Tibial nerve (tissue), 3 donors: Measurements from ENCODE around the gene CORO7.

Source experiments
- CTCF ChIP-seq, 5 experiments: fragments of 200-600 bp in 3 of 5; fragments of 450-650 bp in 2 of 5; sonication (generic) in 3 of 5; IDR thresholded peaks; one replicate each; pipeline ENCODE4 v1.5.1; 2016 to 2019; ENCODE audit warnings: antibody characterized with exemption in 5 of 5, mild to moderate bottlenecking in 3 of 5, moderate library complexity in 2 of 5
- POLR2A ChIP-seq, 2 donors: fragments of 450-650 bp; IDR thresholded peaks; one replicate each; pipeline ENCODE4 v1.6.1; 2017; ENCODE audit warnings: antibody characterized with exemption in 2 of 2, mild to moderate bottlenecking in 2 of 2, moderate library complexity in 2 of 2

DNA sequence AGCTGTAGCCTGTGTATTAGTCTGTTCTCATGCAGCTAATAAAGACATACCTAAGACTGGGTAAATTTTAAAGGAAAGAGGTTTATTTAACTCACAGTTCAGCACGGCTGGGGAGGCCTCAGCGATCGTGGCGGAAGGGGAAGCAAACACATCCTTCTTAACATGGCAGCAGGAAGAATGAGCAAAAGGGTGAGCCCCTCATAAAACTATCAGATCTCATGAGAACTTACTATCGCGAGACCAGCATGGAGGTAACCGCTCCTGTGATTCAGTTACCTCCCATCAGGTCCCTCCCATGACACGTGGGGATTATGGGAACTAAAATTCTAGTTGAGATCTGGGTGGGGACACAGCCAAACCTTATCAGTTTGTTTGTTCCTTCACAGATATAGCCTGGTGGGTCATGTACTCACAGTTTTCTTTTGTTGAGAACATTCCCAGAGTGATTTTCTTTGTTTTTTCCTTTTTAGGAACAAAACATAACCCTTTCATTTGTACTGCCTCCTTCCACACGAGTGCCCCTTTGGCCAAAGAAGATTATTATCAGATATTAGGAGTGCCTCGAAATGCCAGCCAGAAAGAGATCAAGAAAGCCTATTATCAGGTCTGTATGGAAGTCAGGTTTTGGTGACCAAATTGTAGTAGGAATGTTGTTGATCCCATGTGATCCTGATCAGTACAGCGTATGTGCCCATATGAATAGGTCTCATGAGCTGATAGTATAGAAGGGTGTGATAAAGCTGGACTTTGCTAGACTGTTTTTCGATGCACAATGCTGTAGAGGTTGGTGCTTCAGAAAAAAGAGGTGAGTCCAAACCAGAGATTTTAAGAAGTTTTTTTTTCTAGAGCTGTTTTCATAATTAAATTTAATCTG lies 17.8 kb upstream of the CORO7 start:
- no peak for TF ChIP-seq CTCF (IDR thresholded peaks at IDR 0.05)
- TF ChIP-seq POLR2A (IDR thresholded peaks at IDR 0.05): no peak
